MM.1S (cell line): ENCODE measurements around the gene ALPI.

Source experiments
- DNase-seq: peaks from one replicate; pipeline ENCODE4 v3.0.0-alpha.2; 2015
- H2AFZ ChIP-seq: fragments of 300-600 bp; sonication (generic); 2 replicates; pipeline ENCODE4 v1.6.0; 2016; ENCODE audit warnings: antibody characterized with exemption, low read length
- H3F3A ChIP-seq: fragments of 300-600 bp; sonication (generic); 2 replicates; pipeline ENCODE4 v1.6.1; 2016; ENCODE audit warnings: mild to moderate bottlenecking, antibody characterized with exemption, low read length, moderate library complexity, mixed read lengths; ENCODE audit not compliant: insufficient read depth
- H3K27ac ChIP-seq: fragments of 300-600 bp; sonication (generic); 2 replicates; pipeline ENCODE4 v1.5.1; 2016; ENCODE audit warnings: mild to moderate bottlenecking, low read length
- H3K27me3 ChIP-seq: fragments of 300-600 bp; sonication (generic); replicated peaks from 2 replicates; pipeline ENCODE4 v1.6.0; 2016; ENCODE audit warnings: low read length; ENCODE audit not compliant: insufficient read depth
- H3K36me3 ChIP-seq: fragments of 300-600 bp; sonication (generic); replicated peaks from 2 replicates; pipeline ENCODE4 v1.6.1; 2016; ENCODE audit warnings: mild to moderate bottlenecking, low read length, mixed read lengths; ENCODE audit not compliant: insufficient read depth
- H3K4me1 ChIP-seq: fragments of 300-600 bp; sonication (generic); 2 replicates; pipeline ENCODE4 v1.6.1; 2016; ENCODE audit warnings: low read length, mixed read lengths
- H3K4me2 ChIP-seq: fragments of 300-600 bp; sonication (generic); 2 replicates; pipeline ENCODE4 v1.6.0; 2016; ENCODE audit warnings: low read depth, low read length
- H3K4me3 ChIP-seq: fragments of 300-600 bp; sonication (generic); 2 replicates; pipeline ENCODE4 v1.5.1; 2016; ENCODE audit warnings: low read length, mixed read lengths
- H3K79me2 ChIP-seq: fragments of 300-600 bp; sonication (generic); 2 replicates; pipeline ENCODE4 v1.6.1; 2016; ENCODE audit warnings: mixed run types, low read length, mixed read lengths
- H3K9ac ChIP-seq: fragments of 300-600 bp; sonication (generic); 2 replicates; pipeline ENCODE4 v1.6.1; 2016; ENCODE audit warnings: low read length, mixed read lengths
- H3K9me2 ChIP-seq: fragments of 300-600 bp; sonication (generic); replicated peaks from 2 replicates; pipeline ENCODE4 v1.6.1; 2016; ENCODE audit warnings: mild to moderate bottlenecking, low read length, mixed read lengths; ENCODE audit not compliant: insufficient read depth
- H3K9me3 ChIP-seq: fragments of 300-600 bp; sonication (generic); replicated peaks from 2 replicates; pipeline ENCODE4 v1.6.1; 2016; ENCODE audit warnings: mild to moderate bottlenecking, low read length, mixed read lengths; ENCODE audit not compliant: insufficient read depth
- H4K20me1 ChIP-seq: fragments of 300-600 bp; sonication (generic); 2 replicates; pipeline ENCODE4 v1.6.1; 2016; ENCODE audit warnings: mild to moderate bottlenecking, low read length, moderate library complexity, mixed read lengths; ENCODE audit not compliant: insufficient read depth
- CTCF ChIP-seq: fragments of 300-600 bp; sonication (generic); IDR thresholded peaks from 2 replicates; pipeline ENCODE4 v1.5.1; 2016; ENCODE audit warnings: antibody characterized with exemption, low read length, mixed read lengths
- EZH2 ChIP-seq: fragments of 300-600 bp; sonication (generic); optimal IDR thresholded peaks from 2 replicates; pipeline ENCODE3; 2017; ENCODE audit warnings: low read depth, mild to moderate bottlenecking, antibody characterized with exemption, low read length, mixed read lengths
- EZH2phosphoT487 ChIP-seq: fragments of 300-600 bp; sonication (generic); IDR thresholded peaks from 2 replicates; pipeline ENCODE4 v1.6.1; 2018; ENCODE audit warnings: antibody characterized with exemption, low read length

The ALPI gene

GRCh38 chr2:232476045-232476444 is 20.1 kb downstream of the ALPI start:
- no peaks in the 10 kb centered on the region for H3K4me1 ChIP-seq
- TF ChIP-seq EZH2 (no peak), EZH2phosphoT487 (no peak), CTCF (no peak)

GRCh38 chr2:232476791-232477190 is 20.8 kb downstream of the ALPI start:
- H3K27me3 ChIP-seq, result peaks cover 21% of the 10 kb centered on the region

More at GRCh38 chr2:232476045-232476444, 20.1 kb downstream of the ALPI start:
- H3K9me3 ChIP-seq, result no peaks in the 10 kb centered on the region
- no peak overlapping the region for H3K4me3 ChIP-seq
- peaks cover 21% of the 10 kb centered on the region for H3K27me3 ChIP-seq
- no peak for DNase-seq
- H3K36me3 ChIP-seq, result no peaks in the 10 kb centered on the region
- no peaks in the 10 kb centered on the region for H3F3A ChIP-seq
- no peak overlapping the region for H2AFZ ChIP-seq
- H3K4me2 ChIP-seq, result no peak overlapping the region
- no peak overlapping the region for H3K27ac ChIP-seq
- no peaks in the 10 kb centered on the region for H3K79me2 ChIP-seq
- no peak overlapping the region for H3K9ac ChIP-seq
- no peaks in the 10 kb centered on the region for H3K9me2 ChIP-seq
- no peaks in the 10 kb centered on the region for H4K20me1 ChIP-seq

GRCh38 chr2:232477751-232478510 is 22.0 kb downstream of the ALPI start:
- Histone ChIP-seq H4K20me1 (no peaks in the 10 kb centered on the region), H3K4me3 (no peak overlapping the region), H3K9me3 (no peaks in the 10 kb centered on the region), H3K9ac (no peak overlapping the region), H3K27me3 (peaks cover 26% of the 10 kb centered on the region), H3K4me2 (no peak overlapping the region), H3F3A (no peaks in the 10 kb centered on the region), H3K27ac (no peak overlapping the region), H3K79me2 (no peaks in the 10 kb centered on the region), H3K36me3 (no peaks in the 10 kb centered on the region), H3K9me2 (no peaks in the 10 kb centered on the region), H3K4me1 (no peaks in the 10 kb centered on the region), H2AFZ (no peak overlapping the region)
- TF ChIP-seq EZH2 (no peak), CTCF (no peak)
- DNase-seq, result no peak

More at GRCh38 chr2:232476791-232477190, 20.8 kb downstream of the ALPI start:
- H3K79me2 ChIP-seq, result no peaks in the 10 kb centered on the region
- no peaks in the 10 kb centered on the region for H3K36me3 ChIP-seq
- no peaks in the 10 kb centered on the region for H4K20me1 ChIP-seq
- H3K9ac ChIP-seq, result no peak overlapping the region
- no peak overlapping the region for H3K27ac ChIP-seq
- no peaks in the 10 kb centered on the region for H3K9me2 ChIP-seq
- H3F3A ChIP-seq, result no peaks in the 10 kb centered on the region
- H3K4me3 ChIP-seq, result no peak overlapping the region
- no peaks in the 10 kb centered on the region for H3K9me3 ChIP-seq
- TF ChIP-seq CTCF, result no peak
- no peak overlapping the region for H3K4me2 ChIP-seq
- no peak overlapping the region for H2AFZ ChIP-seq
- H3K4me1 ChIP-seq, result no peaks in the 10 kb centered on the region
- DNase-seq, result no peak
